DND-41 (cell line): ENCODE measurements around the gene CCDC102A.

Experiments
- ATAC-seq: fragments of 200-7000 bp; cut with Tn5 transposase; 3 replicates; pipeline ENCODE4 v1.9.1; 2021; ENCODE audit warnings: low read depth; ENCODE audit not compliant: insufficient read depth
- DNase-seq: peaks from one replicate; pipeline ENCODE4 v3.0.0-alpha.2; 2020
- H2AFZ ChIP-seq: 2 replicates; pipeline ENCODE4 v1.6.0; 2012; ENCODE audit warnings: low read depth, low read length
- H3K27ac ChIP-seq: 2 replicates; pipeline ENCODE4 v1.5.1; 2012; ENCODE audit warnings: low read length, inconsistent platforms
- H3K27me3 ChIP-seq: fragments of 200-600 bp; sonication (generic); 2 replicates; pipeline ENCODE4 v1.6.0; 2012; ENCODE audit warnings: low read length, mild to moderate bottlenecking, inconsistent platforms; ENCODE audit not compliant: insufficient read depth, poor library complexity
- H3K36me3 ChIP-seq: 2 replicates; pipeline ENCODE4 v1.5.1; 2012; ENCODE audit warnings: low read length, inconsistent platforms; ENCODE audit not compliant: insufficient read depth
- H3K4me1 ChIP-seq: 2 replicates; pipeline ENCODE4 v1.5.1; 2012; ENCODE audit warnings: mild to moderate bottlenecking, low read length; ENCODE audit not compliant: insufficient read depth
- H3K4me2 ChIP-seq: 2 replicates; pipeline ENCODE4 v1.6.0; 2012; ENCODE audit warnings: mild to moderate bottlenecking, moderate library complexity, low read length, inconsistent platforms; ENCODE audit not compliant: insufficient read depth
- H3K4me3 ChIP-seq, 2 experiments: fragments of 200-600 bp in 1 of 2; shearing (Covaris generic) in 1 of 2; 2 replicates each; pipeline ENCODE4 v1.5.1; 2012 to 2016; ENCODE audit warnings: inconsistent platforms in 2 of 2, low read length in 2 of 2, mild to moderate bottlenecking in 2 of 2, low read depth in 1 of 2, moderate library complexity in 1 of 2
- H3K79me2 ChIP-seq: 2 replicates; pipeline ENCODE4 v1.6.0; 2012; ENCODE audit warnings: low read length, inconsistent platforms; ENCODE audit not compliant: insufficient read depth
- H3K9ac ChIP-seq: 2 replicates; pipeline ENCODE4 v1.6.0; 2012; ENCODE audit warnings: low read depth, mild to moderate bottlenecking, inconsistent platforms, low read length, moderate library complexity
- H3K9me3 ChIP-seq: 2 replicates; pipeline ENCODE4 v1.5.1; 2012; ENCODE audit warnings: low read length, moderate library complexity, mild to moderate bottlenecking, inconsistent platforms; ENCODE audit not compliant: insufficient read depth, severe bottlenecking
- H4K20me1 ChIP-seq: 2 replicates; pipeline ENCODE4 v1.6.0; 2012; ENCODE audit warnings: low read length; ENCODE audit not compliant: insufficient read depth
- EZH2 ChIP-seq: IDR thresholded peaks from 3 replicates; pipeline ENCODE4 v1.6.1; 2012; ENCODE audit warnings: borderline replicate concordance, low read depth, mild to moderate bottlenecking, moderate library complexity, low read length, inconsistent platforms; ENCODE audit not compliant: severe bottlenecking
- TF ChIP-seq, protein P1 (sequence below): IDR thresholded peaks from 2 replicates; pipeline ENCODE4 v1.5.1; 2012; ENCODE audit warnings: borderline replicate concordance, low read length, moderate library complexity, mild to moderate bottlenecking; ENCODE audit not compliant: poor library complexity, severe bottlenecking; ENCODE audit errors: extremely low read depth

CCDC102A gene

DNA sequence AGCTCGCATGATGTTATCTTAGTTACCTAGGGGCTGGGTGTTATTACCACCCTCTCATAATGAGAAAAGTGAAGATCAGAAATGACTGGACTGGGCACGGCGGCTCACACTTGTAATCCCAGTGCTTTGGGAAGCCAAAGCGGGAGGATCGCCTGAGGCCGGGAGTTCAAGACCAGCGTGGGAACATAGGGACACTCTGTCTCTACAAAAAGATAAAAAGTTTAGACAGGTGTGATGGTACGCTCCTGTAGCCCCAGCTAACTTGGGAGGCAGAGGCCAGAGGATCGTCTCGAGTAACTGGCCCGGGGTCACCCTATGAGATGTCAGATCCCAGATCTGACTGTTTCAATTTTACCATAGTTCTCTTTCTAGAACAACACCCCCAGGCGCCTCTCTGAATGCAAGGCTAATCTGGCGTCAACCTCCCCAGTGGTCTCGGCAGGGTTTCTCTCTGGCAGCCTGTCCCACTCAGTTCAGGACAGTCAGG, 1.9 kb upstream of the CCDC102A start:
- no peak overlapping the region for H3K27ac ChIP-seq
- TF ChIP-seq, protein P1, sequence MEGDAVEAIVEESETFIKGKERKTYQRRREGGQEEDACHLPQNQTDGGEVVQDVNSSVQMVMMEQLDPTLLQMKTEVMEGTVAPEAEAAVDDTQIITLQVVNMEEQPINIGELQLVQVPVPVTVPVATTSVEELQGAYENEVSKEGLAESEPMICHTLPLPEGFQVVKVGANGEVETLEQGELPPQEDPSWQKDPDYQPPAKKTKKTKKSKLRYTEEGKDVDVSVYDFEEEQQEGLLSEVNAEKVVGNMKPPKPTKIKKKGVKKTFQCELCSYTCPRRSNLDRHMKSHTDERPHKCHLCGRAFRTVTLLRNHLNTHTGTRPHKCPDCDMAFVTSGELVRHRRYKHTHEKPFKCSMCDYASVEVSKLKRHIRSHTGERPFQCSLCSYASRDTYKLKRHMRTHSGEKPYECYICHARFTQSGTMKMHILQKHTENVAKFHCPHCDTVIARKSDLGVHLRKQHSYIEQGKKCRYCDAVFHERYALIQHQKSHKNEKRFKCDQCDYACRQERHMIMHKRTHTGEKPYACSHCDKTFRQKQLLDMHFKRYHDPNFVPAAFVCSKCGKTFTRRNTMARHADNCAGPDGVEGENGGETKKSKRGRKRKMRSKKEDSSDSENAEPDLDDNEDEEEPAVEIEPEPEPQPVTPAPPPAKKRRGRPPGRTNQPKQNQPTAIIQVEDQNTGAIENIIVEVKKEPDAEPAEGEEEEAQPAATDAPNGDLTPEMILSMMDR = no peak
- TF ChIP-seq EZH2 = no peak
- H3K9ac ChIP-seq = no peak overlapping the region
- H3K27me3 ChIP-seq = peaks cover 7% of the 10 kb centered on the region
- H3K36me3 ChIP-seq = no peaks in the 10 kb centered on the region
- no peaks in the 10 kb centered on the region for H4K20me1 ChIP-seq
- H3K9me3 ChIP-seq = no peaks in the 10 kb centered on the region
- no peak for DNase-seq
- no peak for ATAC-seq
- H3K4me2 ChIP-seq = no peak overlapping the region
- H3K4me3 ChIP-seq = no peak overlapping the region
- H3K4me1 ChIP-seq = peaks cover 40% of the 10 kb centered on the region
- H2AFZ ChIP-seq = no peak overlapping the region
- H3K79me2 ChIP-seq = no peaks in the 10 kb centered on the region

DNA sequence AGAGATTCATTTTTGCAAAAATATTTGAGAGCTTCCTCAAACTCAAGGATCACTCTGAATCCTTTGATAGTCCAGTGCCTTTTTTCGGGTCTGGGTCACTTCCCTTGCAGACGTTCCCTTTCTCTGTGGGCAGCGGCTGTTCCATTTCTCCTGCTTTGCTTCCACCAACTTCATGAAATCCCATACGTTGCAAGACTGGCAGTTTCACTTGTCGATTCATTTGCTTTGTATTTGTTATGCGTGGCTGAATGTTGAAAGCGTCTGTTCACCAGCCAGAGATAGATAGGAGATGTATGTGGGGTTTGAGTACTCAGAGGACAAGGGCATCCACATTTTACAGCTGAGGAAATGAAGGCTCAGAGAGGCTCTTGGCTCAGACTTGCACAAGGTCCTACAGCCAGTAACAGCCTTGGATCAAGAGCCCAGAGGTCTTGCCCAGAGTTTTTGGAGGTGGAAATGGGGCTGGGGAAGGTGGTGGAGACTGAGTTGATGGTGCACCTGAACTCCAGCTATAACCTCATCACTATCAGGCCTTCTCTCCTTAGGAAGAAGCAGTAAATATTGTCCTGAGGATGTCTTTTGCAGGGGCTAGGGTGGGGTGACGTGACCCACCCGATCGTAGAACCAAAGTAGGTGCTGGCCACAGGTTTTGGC, 1.3 kb upstream of the CCDC102A start:
- TF ChIP-seq, protein P1 = no peak
- no peak for TF ChIP-seq EZH2
- no peak overlapping the region for H3K9ac ChIP-seq
- no peak overlapping the region for H3K27ac ChIP-seq
- H3K27me3 ChIP-seq = peaks cover 7% of the 10 kb centered on the region
- peak overlapping the region; percentile 80 for H3K4me2 ChIP-seq
- ATAC-seq = no peak
- no peaks in the 10 kb centered on the region for H4K20me1 ChIP-seq
- no peaks in the 10 kb centered on the region for H3K79me2 ChIP-seq
- no peak for DNase-seq
- peaks cover 44% of the 10 kb centered on the region for H3K4me1 ChIP-seq
- H3K4me3 ChIP-seq = peak overlapping the region in 1 of 2 experiments; percentile 60; a peak in 1 of 4 replicates
- 0 out of 2 replicates have a peak overlapping the region, but pooled peaks have one; percentile 82 for H2AFZ ChIP-seq
- H3K9me3 ChIP-seq = no peaks in the 10 kb centered on the region
- no peaks in the 10 kb centered on the region for H3K36me3 ChIP-seq

DNA sequence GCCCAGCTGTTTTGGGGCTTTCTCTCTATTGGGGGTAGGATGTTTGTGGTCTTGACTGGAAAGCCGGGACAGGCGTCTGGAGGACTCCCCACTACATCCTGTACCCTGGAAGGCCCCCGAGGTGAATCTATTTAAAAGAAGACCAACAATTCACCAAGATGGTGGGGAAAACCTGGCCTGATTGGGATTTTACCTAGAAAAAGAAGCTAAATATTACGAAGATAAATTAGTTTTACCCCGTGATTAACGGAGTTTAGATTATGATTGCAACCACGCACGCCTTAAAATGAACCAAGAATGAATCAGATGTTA, 779 bp upstream of the CCDC102A start:
- Histone ChIP-seq H3K4me3 (peak overlapping the region; percentile 37 to 60; a peak in 3 of 4 replicates), H3K4me1 (peaks cover 50% of the 10 kb centered on the region), H3K9ac (peak overlapping the region; percentile 68; the same call in 1 of the 2 replicates), H3K79me2 (no peaks in the 10 kb centered on the region), H3K4me2 (peak overlapping the region; percentile 80), H3K27me3 (peaks cover 7% of the 10 kb centered on the region), H3K9me3 (no peaks in the 10 kb centered on the region), H3K36me3 (no peaks in the 10 kb centered on the region), H3K27ac (no peak overlapping the region), H4K20me1 (peaks cover 3% of the 10 kb centered on the region), H2AFZ (peak overlapping the region; percentile 82)
- no peak for DNase-seq
- TF ChIP-seq, protein P1 = no peak
- TF ChIP-seq EZH2 = no peak
- no peak; the same call in 2 of the 3 replicates for ATAC-seq
